Measurements from ENCODE around the gene PRPH. TPM values are rescaled to one million over a fixed set of nuclear protein-coding genes. Genes with fewer than 3 reads are reported as not detected.
A peak's percentile ranks its signal among the peaks of the same experiment; 100 is the strongest.

PRPH gene
- total and polyA plus RNA-seq, 10 of the 15 experiments (the other 5 are each of a cell fraction or from before 2014, with no cell fraction given) = 0.09 to 0.45 (median 0.19) TPM; not detected in 3

DNA sequence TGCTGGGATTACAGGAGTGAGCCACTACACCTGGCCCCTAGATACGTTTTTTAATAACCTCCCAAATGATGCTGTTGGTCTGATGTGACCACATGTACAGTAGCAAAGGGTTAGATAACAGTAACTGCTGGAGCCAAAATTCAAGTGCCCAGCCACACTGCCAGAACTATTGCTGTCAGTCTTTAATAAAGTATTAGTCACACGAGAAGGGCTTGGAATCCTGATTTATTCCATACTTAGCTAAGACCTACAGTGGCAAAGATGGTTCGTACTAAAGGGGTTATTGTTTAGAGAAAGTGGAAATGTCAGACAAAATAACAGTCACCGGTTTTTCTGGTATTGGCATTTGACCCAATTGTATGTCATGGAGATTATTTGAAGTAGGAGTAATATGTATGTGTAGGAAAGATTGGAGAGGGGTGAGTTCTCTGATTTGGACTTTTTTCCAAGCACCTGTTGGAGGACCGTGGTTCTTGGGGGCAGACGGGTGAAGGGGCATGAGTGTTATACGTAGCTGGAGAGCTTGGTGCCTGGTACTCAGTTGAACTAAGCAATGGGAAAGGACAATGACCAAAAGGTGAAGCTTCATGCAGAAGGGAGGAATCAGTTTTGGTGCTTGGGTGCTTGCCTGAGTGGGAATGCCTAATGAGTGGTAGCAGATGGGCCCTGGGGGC is 20.4 kb upstream of the PRPH start:
- TF ChIP-seq POU2F2 (IDR thresholded peaks at IDR 0.05; ENCODE audit: borderline replicate concordance, low read depth, low read length) (0 out of 3 replicates have a peak, but pooled peaks have one; percentile 10), POLR2A (IDR thresholded peaks at IDR 0.05; ENCODE audit: low read depth, low read length) (peak; percentile 47; the same call in 1 of the 2 replicates)
- TF ChIP-seq, protein P1, sequence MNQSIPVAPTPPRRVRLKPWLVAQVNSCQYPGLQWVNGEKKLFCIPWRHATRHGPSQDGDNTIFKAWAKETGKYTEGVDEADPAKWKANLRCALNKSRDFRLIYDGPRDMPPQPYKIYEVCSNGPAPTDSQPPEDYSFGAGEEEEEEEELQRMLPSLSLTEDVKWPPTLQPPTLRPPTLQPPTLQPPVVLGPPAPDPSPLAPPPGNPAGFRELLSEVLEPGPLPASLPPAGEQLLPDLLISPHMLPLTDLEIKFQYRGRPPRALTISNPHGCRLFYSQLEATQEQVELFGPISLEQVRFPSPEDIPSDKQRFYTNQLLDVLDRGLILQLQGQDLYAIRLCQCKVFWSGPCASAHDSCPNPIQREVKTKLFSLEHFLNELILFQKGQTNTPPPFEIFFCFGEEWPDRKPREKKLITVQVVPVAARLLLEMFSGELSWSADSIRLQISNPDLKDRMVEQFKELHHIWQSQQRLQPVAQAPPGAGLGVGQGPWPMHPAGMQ (IDR thresholded peaks at IDR 0.05; ENCODE audit: borderline replicate concordance) = no peak
- ChIA-PET POLR2A (no interaction called here), SMC1A (ENCODE audit: uncharacterized antibody, unreplicated experiment) (interaction anchor here (1.4 kb wide), 1 partner anchor 240 kb away, joined by 3 read pairs; no protein-coding TSS in a partner anchor), RAD21 (ENCODE audit: unreplicated experiment) (no interaction called here), CTCF (interaction anchor here (0.6 to 1.2 kb wide), 3 partner anchors 16 to 72 kb away, joined by 3 to 4 read pairs (median 4); partner anchors contain the start of gene DNAJC22)
- Histone ChIP-seq H2AFZ (ENCODE audit: control insufficient read depth, low read depth, low read length) (no peak overlapping the region), H3K4me3 (no peak overlapping the region), H3K4me1 (ENCODE audit: control insufficient read depth, insufficient read depth, low read length) (no peaks in the 10 kb centered on the region), H3K27me3 (replicated peaks in 1 of 2; ENCODE audit: control insufficient read depth in 2 of 2, insufficient read depth in 2 of 2, low read length in 1 of 2) (no peaks in the 10 kb centered on the region; a peak in 1 of 4 replicates), H3K4me2 (ENCODE audit: control insufficient read depth, insufficient read depth) (no peak overlapping the region), H3K27ac (ENCODE audit: control insufficient read depth, insufficient read depth) (no peak overlapping the region), H3K79me2 (ENCODE audit: control insufficient read depth, insufficient read depth, low read length) (no peaks in the 10 kb centered on the region), H3K36me3 (ENCODE audit: control insufficient read depth in 2 of 2, insufficient read depth in 2 of 2, low read length in 1 of 2) (peaks cover 2 to 11% of the 10 kb centered on the region in 2 experiments; a peak in 3 of 4 replicates), H3K9ac (ENCODE audit: control insufficient read depth, insufficient read depth, low read length) (no peak overlapping the region), H4K20me1 (ENCODE audit: control insufficient read depth, insufficient read depth) (no peaks in the 10 kb centered on the region), H3K9me3 (replicated peaks; ENCODE audit: control insufficient read depth, insufficient read depth, low read length) (no peaks in the 10 kb centered on the region)
- in situ Hi-C loops (cut with MboI) = no loop called here
- 82% methylated on average over 7 of the region's 7 CpGs for WGBS (ENCODE audit: insufficient coverage, insufficient replicate concordance, low lambda C conversion rate, missing lambda C conversion rate)
- DNase-seq (ENCODE audit: low read depth, low spot score) (no peak), FAIRE-seq (no peak), ATAC-seq (no peak)
- intact Hi-C loops (cut with micrococcal nuclease; ENCODE audit: unreplicated experiment) = no loop called here
- BruUV-seq (replicated peaks) = no TSS peak
